Measurements from ENCODE around the gene AOC2.
"Not testable (repeated sequence)": the region's sequence is repeated elsewhere in the genome, so short reads cannot be mapped to it uniquely, and the experiment has no call there.

Gene AOC2

GRCh38 chr17:42832213-42832933, 12.0 kb upstream of the AOC2 start:
- no peak for DNase-seq (ENCODE audit: low read depth)

DNA sequence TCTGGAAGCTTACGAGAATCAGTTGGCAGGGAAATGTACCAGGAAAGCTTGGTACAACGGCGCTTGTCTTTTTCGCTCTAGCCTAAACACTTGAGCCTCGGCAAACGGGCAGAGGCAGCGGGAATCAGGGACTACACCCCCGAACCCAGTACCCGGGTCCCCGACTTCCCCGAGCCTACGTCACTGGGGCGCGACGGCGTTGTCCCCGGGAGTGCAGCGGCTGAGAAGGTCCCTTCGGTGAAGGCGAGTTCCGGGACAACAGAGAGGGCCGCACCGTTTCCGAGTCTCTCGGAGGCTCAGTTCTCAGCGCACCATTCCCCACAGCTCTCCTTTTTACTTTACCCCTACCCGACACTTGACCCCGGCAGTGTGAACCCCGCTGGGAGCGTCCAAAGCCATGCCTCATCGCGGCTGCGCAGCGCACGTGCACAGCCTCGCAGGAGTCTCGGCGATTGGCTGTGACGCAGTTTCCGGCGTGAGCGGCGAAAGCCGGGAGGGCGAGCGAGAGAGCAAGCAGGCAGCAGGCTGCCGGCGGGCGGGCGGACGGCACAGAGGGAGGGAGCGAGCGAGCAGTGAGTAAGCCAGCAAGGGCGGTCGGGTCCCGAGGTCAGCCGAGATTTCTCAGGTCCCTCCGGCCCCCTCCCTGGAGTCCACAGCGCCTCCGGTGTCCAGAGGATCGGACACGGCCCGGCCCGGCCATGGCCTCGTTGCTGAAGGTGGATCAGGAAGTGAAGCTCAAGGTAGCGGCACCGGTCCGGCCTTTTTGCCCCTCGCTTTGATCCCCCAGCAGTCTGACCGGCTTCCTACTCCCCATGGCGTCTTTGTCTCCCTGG, 11.2 kb upstream of the AOC2 start, which contains the start of gene PSME3:
TSS of gene PSME3 (plus strand) at position 464 of the 833 bp plus-strand sequence. CDS start at position 699, 235 bp downstream.
- peak; percentile 84 for DNase-seq (ENCODE audit: low read depth)

GRCh38 chr17:42833767-42834422, 10.5 kb upstream of the AOC2 start:
- DNase-seq (ENCODE audit: low read depth): no peak

- no peak for DNase-seq (ENCODE audit: low read depth)
Observed at GRCh38 chr17:42835732-42836131, 8.6 kb upstream of the AOC2 start.

- DNase-seq (ENCODE audit: low read depth): no peak
Observed at GRCh38 chr17:42841975-42842685, 2.2 kb upstream of the AOC2 start.

- no peak for DNase-seq (ENCODE audit: low read depth)
Observed at GRCh38 chr17:42843358-42843934, 934 bp upstream of the AOC2 start.

DNA sequence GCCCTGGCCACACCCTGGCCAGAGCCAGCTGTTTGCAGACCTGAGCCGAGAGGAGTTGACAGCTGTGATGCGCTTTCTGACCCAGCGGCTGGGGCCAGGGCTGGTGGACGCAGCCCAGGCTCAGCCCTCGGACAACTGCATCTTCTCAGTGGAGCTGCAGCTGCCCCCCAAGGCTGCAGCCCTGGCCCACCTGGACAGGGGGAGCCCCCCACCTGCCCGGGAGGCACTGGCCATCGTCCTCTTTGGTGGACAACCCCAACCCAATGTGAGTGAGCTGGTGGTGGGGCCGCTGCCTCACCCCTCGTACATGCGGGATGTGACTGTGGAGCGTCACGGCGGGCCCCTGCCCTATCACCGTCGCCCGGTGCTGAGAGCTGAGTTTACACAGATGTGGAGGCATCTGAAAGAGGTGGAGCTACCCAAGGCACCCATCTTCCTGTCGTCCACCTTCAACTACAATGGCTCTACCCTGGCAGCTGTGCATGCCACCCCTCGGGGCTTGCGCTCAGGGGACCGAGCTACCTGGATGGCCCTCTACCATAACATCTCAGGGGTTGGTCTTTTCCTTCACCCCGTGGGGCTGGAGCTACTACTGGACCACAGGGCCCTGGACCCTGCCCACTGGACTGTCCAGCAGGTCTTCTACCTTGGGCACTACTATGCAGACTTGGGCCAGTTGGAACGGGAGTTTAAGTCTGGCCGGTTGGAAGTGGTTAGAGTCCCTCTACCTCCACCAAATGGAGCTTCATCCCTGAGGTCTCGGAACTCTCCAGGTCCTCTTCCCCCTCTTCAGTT, 578 bp downstream of the AOC2 start:
- no peak for DNase-seq (ENCODE audit: low read depth)

DNA sequence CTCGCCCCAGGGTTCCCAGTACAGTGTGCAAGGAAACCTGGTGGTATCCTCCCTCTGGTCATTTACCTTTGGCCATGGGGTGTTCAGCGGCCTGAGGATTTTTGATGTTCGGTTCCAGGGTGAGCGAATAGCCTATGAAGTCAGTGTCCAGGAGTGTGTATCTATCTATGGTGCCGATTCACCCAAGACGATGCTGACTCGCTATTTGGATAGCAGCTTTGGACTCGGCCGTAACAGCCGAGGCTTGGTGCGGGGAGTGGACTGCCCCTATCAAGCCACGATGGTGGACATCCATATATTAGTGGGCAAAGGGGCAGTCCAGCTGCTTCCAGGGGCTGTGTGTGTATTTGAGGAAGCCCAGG, 1.2 kb downstream of the AOC2 start:
- no peak for DNase-seq (ENCODE audit: low read depth)

DNA sequence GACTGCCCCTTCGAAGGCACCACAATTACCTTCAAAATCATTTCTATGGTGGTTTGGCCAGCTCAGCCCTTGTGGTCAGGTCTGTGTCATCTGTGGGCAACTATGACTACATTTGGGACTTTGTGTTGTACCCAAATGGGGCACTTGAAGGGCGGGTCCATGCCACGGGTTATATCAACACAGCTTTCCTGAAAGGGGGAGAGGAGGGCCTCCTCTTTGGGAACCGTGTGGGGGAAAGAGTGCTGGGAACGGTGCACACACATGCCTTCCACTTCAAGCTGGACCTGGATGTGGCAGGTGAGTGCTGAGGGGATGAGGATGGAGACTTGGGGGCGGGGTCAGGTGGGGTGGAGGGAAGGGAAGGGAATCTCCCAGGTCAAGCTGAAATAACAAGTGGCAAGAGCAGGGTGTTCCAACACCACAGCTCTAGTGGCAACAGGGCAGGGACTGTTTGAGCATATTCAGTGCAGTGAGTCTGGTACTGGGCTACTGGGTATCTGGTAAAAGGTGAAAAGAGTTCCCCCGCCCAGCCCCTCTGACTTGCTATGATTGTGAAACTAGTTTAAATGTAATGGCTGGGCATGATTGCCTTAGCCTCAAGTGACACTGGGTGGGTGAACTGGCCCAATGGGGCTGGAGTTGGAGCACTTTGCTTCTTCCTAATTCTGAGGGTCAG, 1.7 kb downstream of the AOC2 start:
- DNase-seq (ENCODE audit: low read depth): no peak

GRCh38 chr17:42846594-42847280, 2.4 kb downstream of the AOC2 start:
- DNase-seq (ENCODE audit: low read depth): no peak

DNA sequence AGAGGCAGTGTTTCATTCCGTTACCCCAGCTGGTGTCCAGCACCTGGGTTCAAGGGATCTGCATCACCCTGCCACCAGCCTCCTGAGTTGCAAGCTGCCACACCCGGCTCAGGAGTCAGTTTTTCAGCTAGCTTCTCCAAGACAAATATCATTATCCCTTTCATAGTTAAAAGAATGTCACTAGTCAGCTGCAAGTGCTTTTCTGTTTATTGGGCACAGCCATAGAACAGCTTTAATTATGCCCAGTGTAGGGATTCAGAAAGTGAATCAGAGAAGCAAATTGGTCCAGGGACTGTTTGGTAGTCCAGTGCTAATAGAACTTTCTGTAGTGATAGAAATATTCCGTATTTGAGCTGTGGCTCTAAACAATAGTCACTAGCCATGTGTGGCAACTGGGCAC, 3.7 kb downstream of the AOC2 start:
- no peak for DNase-seq (ENCODE audit: low read depth)

DNA sequence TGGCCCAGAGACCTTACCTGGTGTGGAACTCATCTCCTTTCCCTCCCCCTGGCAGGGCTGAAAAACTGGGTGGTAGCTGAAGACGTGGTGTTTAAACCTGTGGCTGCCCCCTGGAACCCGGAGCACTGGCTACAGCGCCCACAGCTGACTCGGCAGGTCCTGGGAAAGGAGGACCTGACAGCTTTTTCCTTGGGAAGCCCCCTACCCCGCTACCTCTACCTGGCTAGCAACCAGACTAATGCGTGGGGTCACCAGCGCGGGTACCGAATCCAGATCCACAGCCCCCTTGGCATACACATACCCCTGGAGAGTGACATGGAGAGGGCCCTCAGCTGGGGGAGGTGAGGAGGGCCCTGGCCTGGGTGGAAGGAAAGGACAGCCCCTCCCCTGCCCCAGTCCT, 4.7 kb downstream of the AOC2 start:
- no peak for DNase-seq (ENCODE audit: low read depth)

GRCh38 chr17:42849451-42850181, 5.2 kb downstream of the AOC2 start:
- DNase-seq (ENCODE audit: low read depth): no peak

DNA sequence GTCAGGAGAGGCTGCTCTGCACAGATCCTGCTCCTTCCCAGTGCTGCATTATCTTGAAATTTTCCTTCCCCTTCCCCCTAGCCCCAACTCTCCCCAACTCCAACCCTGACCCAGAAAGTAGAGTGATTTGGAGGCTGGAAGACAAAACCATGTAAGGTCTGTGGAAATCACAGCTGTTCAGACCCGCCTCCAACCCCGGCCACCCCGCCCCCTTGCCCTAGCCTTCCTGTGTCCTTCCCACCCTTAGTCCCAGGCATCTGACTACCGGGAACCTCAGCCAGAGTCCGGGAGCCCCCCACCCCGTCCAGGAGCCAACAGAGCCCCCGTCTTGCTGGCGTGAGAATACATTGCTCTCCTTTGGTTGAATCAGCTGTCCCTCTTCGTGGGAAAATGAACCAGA, 6.6 kb downstream of the AOC2 start, which contains the start of gene AOC3:
TSS of gene AOC3 (plus strand) at position 246 of the 400 bp plus-strand sequence. CDS start at position 391, 145 bp downstream.
- DNase-seq (ENCODE audit: low read depth): no peak

DNA sequence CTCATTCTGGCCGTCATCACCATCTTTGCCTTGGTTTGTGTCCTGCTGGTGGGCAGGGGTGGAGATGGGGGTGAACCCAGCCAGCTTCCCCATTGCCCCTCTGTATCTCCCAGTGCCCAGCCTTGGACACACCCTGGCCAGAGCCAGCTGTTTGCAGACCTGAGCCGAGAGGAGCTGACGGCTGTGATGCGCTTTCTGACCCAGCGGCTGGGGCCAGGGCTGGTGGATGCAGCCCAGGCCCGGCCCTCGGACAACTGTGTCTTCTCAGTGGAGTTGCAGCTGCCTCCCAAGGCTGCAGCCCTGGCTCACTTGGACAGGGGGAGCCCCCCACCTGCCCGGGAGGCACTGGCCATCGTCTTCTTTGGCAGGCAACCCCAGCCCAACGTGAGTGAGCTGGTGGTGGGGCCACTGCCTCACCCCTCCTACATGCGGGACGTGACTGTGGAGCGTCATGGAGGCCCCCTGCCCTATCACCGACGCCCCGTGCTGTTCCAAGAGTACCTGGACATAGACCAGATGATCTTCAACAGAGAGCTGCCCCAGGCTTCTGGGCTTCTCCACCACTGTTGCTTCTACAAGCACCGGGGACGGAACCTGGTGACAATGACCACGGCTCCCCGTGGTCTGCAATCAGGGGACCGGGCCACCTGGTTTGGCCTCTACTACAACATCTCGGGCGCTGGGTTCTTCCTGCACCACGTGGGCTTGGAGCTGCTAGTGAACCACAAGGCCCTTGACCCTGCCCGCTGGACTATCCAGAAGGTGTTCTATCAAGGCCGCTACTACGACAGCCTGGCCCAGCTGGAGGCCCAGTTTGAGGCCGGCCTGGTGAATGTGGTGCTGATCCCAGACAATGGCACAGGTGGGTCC, 7.2 kb downstream of the AOC2 start:
- DNase-seq (ENCODE audit: low read depth): not testable (repeated sequence)

DNA sequence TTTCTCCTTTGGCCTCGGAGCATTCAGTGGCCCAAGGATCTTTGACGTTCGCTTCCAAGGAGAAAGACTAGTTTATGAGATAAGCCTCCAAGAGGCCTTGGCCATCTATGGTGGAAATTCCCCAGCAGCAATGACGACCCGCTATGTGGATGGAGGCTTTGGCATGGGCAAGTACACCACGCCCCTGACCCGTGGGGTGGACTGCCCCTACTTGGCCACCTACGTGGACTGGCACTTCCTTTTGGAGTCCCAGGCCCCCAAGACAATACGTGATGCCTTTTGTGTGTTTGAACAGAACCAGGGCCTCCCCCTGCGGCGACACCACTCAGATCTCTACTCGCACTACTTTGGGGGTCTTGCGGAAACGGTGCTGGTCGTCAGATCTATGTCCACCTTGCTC, 8.0 kb downstream of the AOC2 start:
- DNase-seq (ENCODE audit: low read depth): no peak

DNA sequence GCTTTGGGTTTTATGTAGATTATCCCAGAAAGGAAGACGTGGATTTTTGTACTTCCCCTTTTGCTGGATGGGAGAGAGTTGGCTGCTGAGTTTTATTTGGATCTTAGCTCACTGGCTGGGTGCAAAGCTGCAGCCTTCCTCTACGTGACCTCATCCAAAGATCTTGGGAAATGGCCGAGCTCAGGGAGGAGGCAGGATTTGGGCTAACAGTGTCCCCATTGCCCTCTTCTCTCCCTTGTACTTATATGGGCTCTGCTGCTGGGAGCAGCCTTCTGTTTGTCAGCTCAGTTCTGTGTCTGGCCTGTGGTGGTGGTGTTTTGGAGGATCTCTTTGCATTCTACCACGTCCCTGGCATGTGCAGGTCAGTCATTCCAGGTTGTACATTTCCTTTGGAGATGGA, 8.6 kb downstream of the AOC2 start:
- DNase-seq (ENCODE audit: low read depth): no peak

DNA sequence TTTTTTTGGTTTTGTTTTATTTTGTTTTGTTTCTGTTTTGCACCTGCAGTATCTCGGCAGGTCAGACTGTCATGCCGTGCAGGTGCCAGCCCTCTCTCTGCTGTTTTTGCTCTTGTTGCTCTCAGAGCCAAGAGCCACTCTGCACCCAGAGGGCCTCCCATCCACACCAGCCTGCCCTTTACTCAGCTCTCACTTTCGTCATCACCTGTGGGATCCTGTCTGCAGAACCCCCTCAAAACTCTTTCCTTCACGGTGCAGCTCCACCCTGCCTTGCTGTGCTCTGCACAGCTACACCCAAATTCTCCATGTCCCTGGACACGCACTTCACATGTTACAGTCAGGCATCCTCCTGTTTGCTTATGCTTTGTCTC, 9.2 kb downstream of the AOC2 start:
- no peak for DNase-seq (ENCODE audit: low read depth)

All from stimulated activated CD8-positive, alpha-beta memory T cell treated with anti-CD3 and anti-CD28 coated beads, Interleukin-15, amount 100 ng/mL, for 24 hours (primary cell).